Progenitor cell of endocrine pancreas (in vitro differentiated cells): ENCODE results near the gene ANKRD31. TPM values are rescaled to one million over a fixed set of nuclear protein-coding genes. Genes with fewer than 3 reads are reported as not detected.

ENCODE experiments used
- DNase-seq: peaks from one replicate; pipeline ENCODE4 v3.0.0; 2021; ENCODE audit warnings: low spot score; ENCODE audit not compliant: unreplicated experiment
- H3K27ac Mint-ChIP-seq: 2 replicates; pipeline ENCODE4 v1.8.0; 2021; ENCODE audit warnings: mild to moderate bottlenecking, moderate library complexity, mixed read lengths
- H3K27me3 Mint-ChIP-seq: 2 replicates; pipeline ENCODE4 v1.8.0; 2021; ENCODE audit warnings: mixed read lengths
- H3K36me3 Mint-ChIP-seq: 2 replicates; pipeline ENCODE4 v1.8.0; 2022; ENCODE audit warnings: mixed read lengths; ENCODE audit not compliant: insufficient read depth
- H3K4me1 Mint-ChIP-seq: 2 replicates; pipeline ENCODE4 v1.8.0; 2021; ENCODE audit warnings: low read depth, mixed read lengths
- H3K4me3 Mint-ChIP-seq: 2 replicates; pipeline ENCODE4 v1.8.0; 2021; ENCODE audit warnings: low read depth, mild to moderate bottlenecking, moderate library complexity, mixed read lengths
- H3K9me3 Mint-ChIP-seq: 2 replicates; pipeline ENCODE4 v1.8.0; 2021; ENCODE audit warnings: low read depth, mixed read lengths
- total RNA-seq: library from RNA; stranded (reverse); gene quantifications from 2 replicates; pipeline ENCODE4 v1.2.1, GENCODE V29; 2021
- TF ChIP-seq, protein P1 (sequence below): fragments of 200-600 bp; sonication (generic); IDR thresholded peaks from one replicate; pipeline ENCODE4 v1.5.0; 2021; ENCODE audit warnings: antibody characterized with exemption, mild to moderate bottlenecking; ENCODE audit not compliant: unreplicated experiment

ANKRD31 gene
- total RNA-seq, 1 donor from 2014 or later, result 0.55 TPM

DNA sequence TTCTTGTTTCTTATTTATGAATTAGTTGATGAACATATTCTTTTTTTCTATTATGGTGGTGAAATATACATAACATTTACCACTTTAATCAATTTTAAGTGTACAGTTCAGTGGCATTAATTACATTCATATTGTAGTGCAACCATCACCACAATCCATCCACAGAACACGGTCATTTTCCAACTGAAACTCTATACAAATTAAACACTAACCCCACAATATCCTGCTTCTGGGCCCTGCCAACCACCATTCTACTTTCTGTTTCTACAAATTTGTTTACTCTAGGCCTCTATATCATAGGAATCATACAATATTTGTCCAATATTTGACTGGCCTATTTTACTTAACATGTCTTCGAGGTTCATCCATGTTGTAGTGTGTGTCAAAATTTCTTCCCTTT, 191.6 kb downstream of the ANKRD31 start:
- Mint-ChIP-seq H3K36me3 (peaks cover 7% of the 10 kb centered on the region), H3K4me3 (no peak overlapping the region), H3K9me3 (no peaks in the 10 kb centered on the region), H3K27me3 (peaks cover 3% of the 10 kb centered on the region), H3K4me1 (peaks cover 9% of the 10 kb centered on the region), H3K27ac (no peak overlapping the region)
- DNase-seq, result no peak
- TF ChIP-seq, protein P1, sequence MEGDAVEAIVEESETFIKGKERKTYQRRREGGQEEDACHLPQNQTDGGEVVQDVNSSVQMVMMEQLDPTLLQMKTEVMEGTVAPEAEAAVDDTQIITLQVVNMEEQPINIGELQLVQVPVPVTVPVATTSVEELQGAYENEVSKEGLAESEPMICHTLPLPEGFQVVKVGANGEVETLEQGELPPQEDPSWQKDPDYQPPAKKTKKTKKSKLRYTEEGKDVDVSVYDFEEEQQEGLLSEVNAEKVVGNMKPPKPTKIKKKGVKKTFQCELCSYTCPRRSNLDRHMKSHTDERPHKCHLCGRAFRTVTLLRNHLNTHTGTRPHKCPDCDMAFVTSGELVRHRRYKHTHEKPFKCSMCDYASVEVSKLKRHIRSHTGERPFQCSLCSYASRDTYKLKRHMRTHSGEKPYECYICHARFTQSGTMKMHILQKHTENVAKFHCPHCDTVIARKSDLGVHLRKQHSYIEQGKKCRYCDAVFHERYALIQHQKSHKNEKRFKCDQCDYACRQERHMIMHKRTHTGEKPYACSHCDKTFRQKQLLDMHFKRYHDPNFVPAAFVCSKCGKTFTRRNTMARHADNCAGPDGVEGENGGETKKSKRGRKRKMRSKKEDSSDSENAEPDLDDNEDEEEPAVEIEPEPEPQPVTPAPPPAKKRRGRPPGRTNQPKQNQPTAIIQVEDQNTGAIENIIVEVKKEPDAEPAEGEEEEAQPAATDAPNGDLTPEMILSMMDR, result no peak

DNA sequence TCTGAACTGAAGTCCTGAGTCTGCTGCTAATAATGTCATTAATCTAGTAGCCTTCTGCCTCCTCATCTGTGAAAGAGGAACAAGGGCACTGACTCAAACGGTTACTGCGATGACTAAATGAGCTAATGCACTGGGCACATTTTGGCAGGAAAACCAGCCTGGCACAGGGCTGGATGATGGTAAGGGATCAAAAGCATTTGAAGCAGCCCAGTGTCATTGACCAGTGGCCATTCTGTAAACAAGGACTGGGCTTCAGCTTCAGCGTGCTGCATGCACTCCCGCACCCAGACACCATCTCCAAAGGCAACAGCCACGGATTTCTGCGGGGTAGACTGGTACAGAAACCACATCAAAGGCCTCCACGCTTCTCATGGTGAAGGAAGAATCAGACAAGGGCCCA, 192.3 kb downstream of the ANKRD31 start:
- TF ChIP-seq, protein P1, result no peak
- Mint-ChIP-seq H3K27ac (no peak overlapping the region), H3K36me3 (peaks cover 7% of the 10 kb centered on the region), H3K4me1 (peaks cover 9% of the 10 kb centered on the region), H3K27me3 (peaks cover 3% of the 10 kb centered on the region), H3K4me3 (no peak overlapping the region), H3K9me3 (no peaks in the 10 kb centered on the region)
- no peak for DNase-seq

DNA sequence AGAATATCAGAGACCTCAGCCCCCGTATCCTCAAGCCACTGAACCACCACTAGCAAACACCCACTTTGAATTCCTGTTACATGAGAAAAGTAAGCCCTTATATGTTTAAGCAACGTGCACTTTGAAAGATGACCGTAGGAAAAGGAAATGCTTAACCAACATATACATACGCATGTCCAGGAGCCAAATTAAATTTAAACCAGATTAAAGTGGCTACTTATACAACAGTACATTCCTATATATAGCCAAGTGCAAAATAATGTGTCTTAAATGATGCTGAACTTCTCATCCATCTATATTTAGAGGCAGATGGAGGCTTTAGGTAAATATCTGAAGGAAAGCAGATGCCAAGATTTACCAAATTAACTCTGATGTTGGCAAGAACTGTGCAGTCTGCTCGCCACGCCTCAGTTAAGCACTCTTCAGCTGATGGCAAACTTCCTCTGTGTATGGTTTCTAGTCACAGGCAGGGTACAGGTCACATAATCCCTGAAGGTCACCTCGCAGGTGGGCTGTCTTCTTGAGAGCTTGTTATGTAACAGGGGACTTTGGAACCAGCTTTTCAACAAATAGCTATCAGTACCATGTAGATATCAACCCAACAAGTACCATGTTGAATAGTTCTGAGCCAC, 192.9 kb downstream of the ANKRD31 start:
- Mint-ChIP-seq H3K4me1 (peaks cover 9% of the 10 kb centered on the region), H3K27ac (no peak overlapping the region), H3K27me3 (peaks cover 3% of the 10 kb centered on the region), H3K4me3 (no peak overlapping the region), H3K9me3 (no peaks in the 10 kb centered on the region), H3K36me3 (peaks cover 7% of the 10 kb centered on the region)
- no peak for DNase-seq
- TF ChIP-seq, protein P1, result no peak

DNA sequence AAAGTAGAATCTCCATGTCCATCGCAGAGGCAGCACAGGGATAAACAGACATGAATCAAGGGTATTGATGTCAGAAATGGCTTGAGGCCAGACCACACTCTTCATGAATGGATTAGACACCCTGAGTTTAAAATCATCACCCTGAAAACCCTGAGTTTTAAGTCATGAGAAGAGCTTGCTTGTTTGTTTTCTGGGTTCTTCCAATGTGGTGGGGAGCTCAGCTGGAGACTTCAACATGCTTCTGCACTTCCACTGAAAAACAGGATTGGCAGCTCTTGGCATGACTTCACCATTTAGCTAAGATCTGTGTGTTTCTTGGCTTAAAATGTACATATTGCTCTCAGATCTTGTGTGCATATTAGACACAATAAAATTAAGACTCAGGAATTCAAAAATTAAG, 194.2 kb downstream of the ANKRD31 start:
- peaks cover 3% of the 10 kb centered on the region for H3K27me3 Mint-ChIP-seq
- H3K27ac Mint-ChIP-seq, result no peak overlapping the region
- peaks cover 9% of the 10 kb centered on the region for H3K4me1 Mint-ChIP-seq
- DNase-seq, result no peak
- no peak overlapping the region for H3K4me3 Mint-ChIP-seq
- H3K9me3 Mint-ChIP-seq, result no peaks in the 10 kb centered on the region
- TF ChIP-seq, protein P1, result no peak
- H3K36me3 Mint-ChIP-seq, result peaks cover 7% of the 10 kb centered on the region

DNA sequence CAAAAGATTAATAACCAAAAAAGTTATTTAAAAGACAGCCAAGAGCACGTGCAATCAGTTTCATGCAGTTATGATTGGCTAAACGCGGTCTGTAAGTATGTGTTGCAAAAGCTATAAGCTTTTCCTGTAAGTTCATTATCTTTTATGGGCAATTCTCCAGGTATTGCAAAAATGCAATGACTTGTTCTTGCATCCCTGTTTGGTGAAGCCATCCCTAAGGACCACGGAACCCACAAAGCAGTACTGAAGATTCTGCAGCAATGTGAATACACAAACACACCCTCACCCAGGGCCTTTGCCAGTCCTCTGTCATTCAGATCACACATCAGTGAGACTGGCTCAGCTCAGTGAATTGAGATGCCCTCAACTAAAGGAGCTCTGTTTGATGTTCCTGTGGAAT, 195.7 kb downstream of the ANKRD31 start:
- no peak overlapping the region for H3K4me3 Mint-ChIP-seq
- peaks cover 1% of the 10 kb centered on the region for H3K27me3 Mint-ChIP-seq
- TF ChIP-seq, protein P1, result no peak
- peaks cover 11% of the 10 kb centered on the region for H3K4me1 Mint-ChIP-seq
- no peaks in the 10 kb centered on the region for H3K9me3 Mint-ChIP-seq
- no peak overlapping the region for H3K27ac Mint-ChIP-seq
- H3K36me3 Mint-ChIP-seq, result peaks cover 7% of the 10 kb centered on the region
- no peak for DNase-seq
